ENCODE measurements around the gene AAMP. TPM values are rescaled to one million over a fixed set of nuclear protein-coding genes. Genes with fewer than 3 reads are reported as not detected.
"Not testable (repeated sequence)": the region's sequence is repeated elsewhere in the genome, so short reads cannot be mapped to it uniquely, and the experiment has no call there.

The AAMP gene
- polyA plus RNA-seq, 6 donors from 2014 or later, result 80.7 to 109 (median 96.4) TPM

DNA sequence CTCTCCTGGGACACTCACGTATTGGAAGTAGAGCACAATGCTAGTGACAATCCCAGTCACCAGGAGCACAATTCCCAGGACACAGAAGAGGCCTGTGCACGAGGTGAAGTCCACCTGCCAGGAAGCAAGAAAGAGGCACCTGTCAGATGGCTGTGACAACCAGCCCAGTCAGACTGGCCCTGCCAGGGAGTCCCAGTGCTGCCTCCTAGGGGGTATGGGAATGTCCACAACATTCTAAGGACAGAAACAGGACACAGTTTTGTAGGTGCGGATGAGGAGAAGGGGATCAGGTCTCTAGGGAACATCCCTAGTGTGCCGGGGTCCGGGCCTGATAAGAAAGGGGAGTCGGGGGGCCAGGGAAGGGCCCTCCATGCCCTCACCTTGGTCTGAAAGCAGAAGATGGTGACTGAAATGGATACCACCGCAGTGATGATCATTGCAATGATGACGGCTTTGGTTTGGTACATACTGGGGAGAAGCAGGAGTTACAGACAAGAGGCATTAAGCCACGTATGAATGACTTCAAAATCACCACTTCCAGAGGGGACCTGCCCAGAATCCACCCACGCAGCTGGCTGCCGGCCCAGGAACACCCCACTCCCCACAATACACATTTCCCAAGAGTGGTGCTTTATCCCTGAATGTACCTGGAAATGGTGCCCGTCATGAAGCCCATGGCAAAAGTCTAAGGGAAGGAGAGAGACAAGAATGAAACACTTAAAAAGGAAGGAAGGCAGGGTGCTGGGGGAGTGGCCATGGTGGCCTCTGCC lies 7.2 kb upstream of the AAMP start:
- Mint-ChIP-seq H3K27ac (peak overlapping the region; percentile 39 to 94 (median 77)), H3K9me3 (no peaks in the 10 kb centered on the region), H3K4me1 (peaks cover 39 to 75% (median 44%) of the 10 kb centered on the region in 3 donors), H3K27me3 (no peaks in the 10 kb centered on the region), H3K36me3 (peaks cover 6 to 30% of the 10 kb centered on the region in 2 donors), H3K4me3 (no peak overlapping the region)
- ATAC-seq (ENCODE audit: low read depth in 2 of 2) (no peak), DNase-seq (no peak)

DNA sequence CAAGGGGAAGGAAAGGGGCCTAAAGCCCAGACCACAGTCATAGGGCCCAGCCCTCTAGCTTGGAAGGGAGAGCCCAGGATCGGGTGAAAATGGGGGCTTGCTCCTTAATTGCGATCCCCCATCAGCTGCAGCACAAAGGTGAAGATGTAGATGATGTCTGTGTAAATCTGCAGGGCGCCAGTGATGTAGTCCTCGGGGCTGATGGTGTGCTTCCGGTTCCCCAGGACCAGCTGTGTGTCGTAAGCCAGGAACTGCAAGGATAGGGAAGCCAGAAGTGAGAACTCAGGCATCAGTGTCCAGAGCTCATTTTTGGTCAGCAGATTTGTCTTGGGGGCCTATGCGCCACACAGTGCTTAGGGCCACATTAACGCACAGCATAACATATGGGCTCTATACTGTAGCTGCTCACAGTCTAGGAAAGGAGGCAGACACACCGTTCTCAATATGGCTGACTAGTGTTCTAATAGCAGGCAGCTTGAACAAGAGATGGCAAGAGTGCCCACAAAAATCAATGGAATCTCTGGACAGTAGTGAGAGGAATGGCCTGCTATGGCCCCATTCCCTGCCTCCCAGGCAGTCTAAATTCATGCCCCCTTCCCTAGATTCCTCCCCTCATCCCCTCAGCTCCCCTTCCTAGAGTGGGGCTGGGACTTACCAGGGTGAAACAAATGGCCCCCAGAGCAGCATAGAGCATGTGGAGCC lies 5.6 kb upstream of the AAMP start:
- H3K4me1 Mint-ChIP-seq, result peaks cover 51 to 85% (median 57%) of the 10 kb centered on the region in 3 donors
- ATAC-seq (ENCODE audit: low read depth in 2 of 2), result no peak

DNA sequence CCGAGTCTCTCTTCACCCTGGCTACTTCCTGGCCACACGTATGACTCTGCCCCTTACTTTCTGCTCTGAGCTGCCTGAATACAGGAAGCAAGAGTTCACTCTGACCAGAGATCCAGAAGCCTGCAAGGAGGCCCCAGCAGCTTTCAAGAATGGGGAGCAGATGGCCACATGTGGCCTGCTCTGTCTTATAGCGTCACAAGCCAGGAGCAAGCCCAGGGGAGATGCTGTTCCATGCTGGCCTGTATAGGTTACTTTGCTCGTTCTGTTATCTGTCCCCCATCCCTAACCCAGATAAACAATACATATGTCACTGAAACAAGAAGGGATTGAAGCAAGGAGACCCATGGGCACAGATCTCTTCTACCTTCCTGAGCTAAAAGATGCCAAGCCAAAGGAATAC lies 4.6 kb upstream of the AAMP start:
- H3K27me3 Mint-ChIP-seq, result no peaks in the 10 kb centered on the region
- DNase-seq (no peak), ATAC-seq (ENCODE audit: low read depth in 2 of 2) (no peak)
- peaks cover 52 to 85% (median 64%) of the 10 kb centered on the region in 3 donors for H3K4me1 Mint-ChIP-seq
- H3K27ac Mint-ChIP-seq, result peak overlapping the region; percentile 20 to 94 (median 88)
- no peak overlapping the region for H3K4me3 Mint-ChIP-seq
- H3K9me3 Mint-ChIP-seq, result no peaks in the 10 kb centered on the region
- H3K36me3 Mint-ChIP-seq, result peaks cover 0 to 15% of the 10 kb centered on the region in 2 donors

More for the DNA sequence above, 5.6 kb upstream of the AAMP start:
- DNase-seq, result no peak
- Mint-ChIP-seq H3K4me3 (peak overlapping the region in 1 of 8 donors; percentile 26), H3K27me3 (no peaks in the 10 kb centered on the region), H3K36me3 (peaks cover 6 to 22% of the 10 kb centered on the region in 2 donors), H3K9me3 (no peaks in the 10 kb centered on the region), H3K27ac (peak overlapping the region in 4 of 6 donors; percentile 82 to 94 (median 90))

DNA sequence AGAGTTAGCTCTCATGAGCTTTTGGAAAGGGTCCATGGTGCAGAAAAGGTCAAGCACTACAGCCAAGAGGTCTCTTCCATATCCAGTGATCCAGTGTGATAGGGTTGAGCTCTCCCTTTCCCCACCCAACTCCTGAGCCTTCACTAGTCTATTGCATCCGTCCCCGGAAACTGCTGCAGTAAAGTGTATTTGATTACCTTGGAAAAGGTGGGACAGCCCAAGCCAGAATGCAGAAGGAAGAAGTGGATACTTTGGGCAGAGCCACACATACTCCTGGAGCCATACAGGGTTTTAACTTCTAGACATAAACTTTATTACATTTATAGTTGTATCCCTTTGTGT lies 3.9 kb upstream of the AAMP start:
- H3K4me3 Mint-ChIP-seq, result peak overlapping the region in 7 of 8 donors; percentile 36 to 85 (median 57)
- H3K27me3 Mint-ChIP-seq, result no peaks in the 10 kb centered on the region
- peaks cover 54 to 90% (median 72%) of the 10 kb centered on the region in 3 donors for H3K4me1 Mint-ChIP-seq
- peak overlapping the region; percentile 77 to 94 (median 91) for H3K27ac Mint-ChIP-seq
- DNase-seq, result no peak
- H3K36me3 Mint-ChIP-seq, result peaks cover 0 to 15% of the 10 kb centered on the region in 2 donors
- no peaks in the 10 kb centered on the region for H3K9me3 Mint-ChIP-seq
- no peak for ATAC-seq (ENCODE audit: low read depth in 2 of 2)

DNA sequence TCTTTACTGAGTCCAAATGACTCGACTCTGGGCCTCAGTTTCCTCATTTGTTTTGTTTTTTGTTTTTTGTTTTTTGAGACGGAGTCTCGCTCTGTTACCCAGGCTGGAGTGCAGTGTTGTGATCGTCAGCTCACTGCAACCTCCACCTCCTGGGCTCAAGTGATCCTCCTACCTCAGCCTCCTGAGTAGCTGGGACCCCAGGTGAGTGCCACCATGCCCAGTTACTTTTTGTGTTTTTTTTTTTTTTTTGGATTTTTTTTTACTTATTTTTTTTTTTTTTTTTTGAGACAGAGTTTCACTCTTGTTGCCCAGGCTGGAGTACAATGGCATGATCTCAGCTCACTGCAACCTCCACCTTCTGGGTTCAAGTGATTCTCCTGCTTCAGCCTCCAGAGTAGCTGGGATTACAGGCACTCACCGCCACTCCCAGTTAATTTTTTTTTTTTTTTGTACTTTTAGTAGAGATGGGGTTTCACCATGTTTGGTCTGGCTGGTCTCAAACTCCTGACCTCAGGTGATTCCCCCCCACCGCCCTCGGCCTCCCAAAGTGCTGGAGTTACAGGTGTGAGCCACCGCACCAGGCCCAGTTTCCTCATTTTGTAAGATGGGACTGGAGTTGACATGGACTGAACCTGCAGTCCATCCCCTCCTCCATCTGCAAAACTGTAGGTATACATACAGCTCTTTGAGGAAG lies 3.4 kb upstream of the AAMP start:
- not testable (repeated sequence) for H3K9me3 Mint-ChIP-seq; DNase-seq; H3K27me3 Mint-ChIP-seq; ATAC-seq (ENCODE audit: low read depth in 2 of 2)
- Mint-ChIP-seq H3K4me1 (peaks cover 53 to 89% (median 77%) of the 10 kb centered on the region in 3 donors), H3K36me3 (peaks cover 0 to 15% of the 10 kb centered on the region in 2 donors), H3K27ac (peak overlapping the region; percentile 77 to 94 (median 94)), H3K4me3 (peak overlapping the region; percentile 51 to 92 (median 78))

DNA sequence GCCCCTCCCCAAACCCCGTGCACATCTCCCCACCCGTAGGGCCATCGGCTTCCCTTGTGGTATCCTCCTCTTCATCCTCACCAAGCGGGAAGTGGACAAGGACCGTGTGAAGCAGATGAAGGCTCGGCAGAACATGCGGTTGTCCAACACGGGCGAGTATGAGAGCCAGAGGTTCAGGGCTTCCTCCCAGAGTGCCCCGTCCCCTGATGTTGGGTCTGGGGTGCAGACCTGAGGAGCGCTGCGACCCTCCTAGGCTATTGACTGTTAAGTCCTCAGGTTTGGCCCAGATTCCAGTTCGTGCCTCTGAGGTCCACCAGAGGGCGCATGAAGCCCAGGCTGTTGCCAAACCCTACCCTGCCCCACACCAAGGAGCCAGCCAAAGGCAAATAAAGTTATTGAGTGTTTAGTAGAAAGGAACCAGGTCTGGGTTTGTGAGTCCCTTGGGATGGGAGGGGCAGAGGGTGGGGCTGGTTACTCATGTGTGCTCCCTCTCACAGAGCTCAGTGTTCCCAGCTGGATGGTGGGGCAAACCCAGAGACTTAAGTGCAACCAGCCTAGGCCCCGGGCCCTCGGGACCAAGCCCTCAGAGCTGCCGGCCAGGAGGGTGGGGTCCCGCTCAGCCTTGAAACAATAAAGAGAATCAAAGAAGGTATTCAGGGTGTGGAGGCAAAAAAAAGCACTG lies 2.7 kb upstream of the AAMP start:
- DNase-seq, result peak; percentile 90
- peak; percentile 48 to 52 for ATAC-seq (ENCODE audit: low read depth in 2 of 2)
- H3K4me1 Mint-ChIP-seq, result peaks cover 51 to 85% (median 80%) of the 10 kb centered on the region in 3 donors
- H3K4me3 Mint-ChIP-seq, result peak overlapping the region; percentile 51 to 92 (median 84)
- H3K27me3 Mint-ChIP-seq, result no peaks in the 10 kb centered on the region
- peaks cover 0 to 12% of the 10 kb centered on the region in 2 donors for H3K36me3 Mint-ChIP-seq
- H3K27ac Mint-ChIP-seq, result peak overlapping the region; percentile 58 to 94 (median 92)
- H3K9me3 Mint-ChIP-seq, result no peaks in the 10 kb centered on the region

DNA sequence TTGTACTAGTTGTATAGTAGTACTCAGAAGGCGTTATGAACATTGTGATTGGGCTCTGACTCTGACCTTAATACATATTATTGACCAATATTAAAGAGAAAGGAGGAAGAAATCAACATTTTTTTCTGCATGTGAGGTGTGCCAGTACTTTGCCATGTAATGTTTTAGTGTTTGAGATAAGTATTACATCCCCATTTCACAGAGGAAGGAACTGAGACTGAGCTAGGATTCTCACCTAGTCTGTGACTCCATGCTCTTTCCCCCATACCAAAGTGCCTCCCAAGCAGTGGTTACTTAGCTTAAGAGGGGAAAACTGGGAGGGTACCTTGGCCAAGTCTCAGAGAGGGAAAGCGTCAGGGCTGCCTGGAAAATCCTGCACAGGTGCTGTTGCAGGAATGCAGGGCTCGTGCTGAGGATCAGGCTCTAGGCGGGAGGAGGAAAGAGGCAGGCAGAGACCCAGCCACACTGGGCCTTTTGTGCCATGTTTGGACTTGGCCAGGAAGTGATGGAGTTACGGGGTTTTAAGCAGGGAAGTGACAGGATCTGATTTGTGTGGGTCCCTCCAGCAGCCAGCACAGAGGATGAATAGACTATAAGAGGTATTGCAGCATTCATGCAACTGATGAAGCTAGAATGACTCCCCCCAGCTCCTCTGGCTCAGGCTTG lies 2.1 kb upstream of the AAMP start:
- Mint-ChIP-seq H3K27ac (peak overlapping the region in 5 of 6 donors; percentile 80 to 97 (median 93)), H3K27me3 (no peaks in the 10 kb centered on the region), H3K36me3 (peaks cover 6% of the 10 kb centered on the region in 2 donors), H3K4me3 (peak overlapping the region; percentile 85 to 99 (median 94)), H3K4me1 (peaks cover 58 to 87% (median 80%) of the 10 kb centered on the region in 3 donors), H3K9me3 (no peaks in the 10 kb centered on the region)
- ATAC-seq (ENCODE audit: low read depth in 2 of 2) (no peak), DNase-seq (no peak)

DNA sequence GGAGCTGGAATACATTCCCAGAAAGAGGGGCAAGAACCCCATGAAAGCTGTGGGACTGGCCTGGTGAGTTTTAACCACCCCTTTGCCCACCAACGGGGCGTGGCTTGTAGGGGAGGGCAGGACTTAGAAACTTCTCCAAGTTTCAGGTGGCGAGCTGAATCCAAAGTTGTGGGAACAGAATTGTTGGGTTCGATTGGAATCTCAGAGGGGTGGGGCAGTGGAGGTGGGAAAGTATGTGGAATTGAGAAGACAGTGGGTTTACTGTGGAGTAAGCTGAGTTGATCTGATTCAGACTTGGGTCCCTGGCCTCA lies 1.5 kb upstream of the AAMP start:
- no peaks in the 10 kb centered on the region for H3K9me3 Mint-ChIP-seq
- H3K36me3 Mint-ChIP-seq, result peaks cover under 1 to 6% of the 10 kb centered on the region in 2 donors
- ATAC-seq (ENCODE audit: low read depth in 2 of 2), result no peak
- H3K4me3 Mint-ChIP-seq, result peak overlapping the region; percentile 90 to 99 (median 96)
- H3K27me3 Mint-ChIP-seq, result no peaks in the 10 kb centered on the region
- no peak for DNase-seq
- peak overlapping the region in 3 of 6 donors; percentile 26 to 94 (median 94) for H3K27ac Mint-ChIP-seq
- peaks cover 63 to 84% (median 77%) of the 10 kb centered on the region in 3 donors for H3K4me1 Mint-ChIP-seq

DNA sequence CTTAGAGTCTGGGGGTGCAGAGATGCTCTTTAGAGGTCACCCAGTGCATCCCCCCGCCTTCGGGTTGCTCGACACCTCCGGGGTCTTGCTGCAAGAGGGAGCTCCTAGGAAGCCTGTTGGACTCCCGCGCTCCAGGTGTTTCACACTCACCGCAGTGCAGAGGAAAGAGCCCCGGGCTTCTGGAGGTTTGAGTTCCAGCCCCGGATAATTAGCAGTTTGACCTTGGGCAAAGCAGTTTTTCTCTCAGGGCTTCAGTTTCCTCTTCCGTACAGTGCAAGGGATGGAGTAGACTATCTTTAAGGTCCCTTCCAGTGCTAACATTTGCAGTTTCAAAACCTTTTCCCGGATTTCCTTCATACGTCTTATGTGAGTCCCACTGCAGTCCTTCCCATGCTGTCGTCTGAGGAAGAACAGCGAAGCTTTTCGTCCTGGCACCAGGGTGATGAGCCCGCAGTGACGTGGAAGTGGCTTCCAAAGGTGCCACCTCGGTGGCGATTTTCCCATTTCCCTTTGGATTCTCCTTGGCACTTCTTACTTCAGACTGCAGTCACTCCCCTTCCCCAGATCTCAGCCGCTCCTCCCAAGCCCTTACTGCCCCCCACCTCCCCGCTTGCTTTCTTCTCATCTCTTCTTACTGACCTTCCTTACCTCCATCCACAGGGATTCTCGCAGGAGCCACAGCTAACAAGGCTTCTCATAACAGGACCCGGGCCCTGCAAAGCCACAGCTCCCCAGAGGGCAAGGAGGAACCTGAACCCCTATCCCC lies 967 bp upstream of the AAMP start:
- Mint-ChIP-seq H3K27me3 (no peaks in the 10 kb centered on the region), H3K4me1 (peaks cover 65 to 79% (median 77%) of the 10 kb centered on the region in 3 donors), H3K4me3 (peak overlapping the region; percentile 90 to 99 (median 96)), H3K9me3 (no peaks in the 10 kb centered on the region), H3K36me3 (peaks cover 4 to 6% of the 10 kb centered on the region in 2 donors), H3K27ac (peak overlapping the region in 4 of 6 donors; percentile 94 to 98 (median 96))
- no peak for ATAC-seq (ENCODE audit: low read depth in 2 of 2)
- DNase-seq, result no peak

DNA sequence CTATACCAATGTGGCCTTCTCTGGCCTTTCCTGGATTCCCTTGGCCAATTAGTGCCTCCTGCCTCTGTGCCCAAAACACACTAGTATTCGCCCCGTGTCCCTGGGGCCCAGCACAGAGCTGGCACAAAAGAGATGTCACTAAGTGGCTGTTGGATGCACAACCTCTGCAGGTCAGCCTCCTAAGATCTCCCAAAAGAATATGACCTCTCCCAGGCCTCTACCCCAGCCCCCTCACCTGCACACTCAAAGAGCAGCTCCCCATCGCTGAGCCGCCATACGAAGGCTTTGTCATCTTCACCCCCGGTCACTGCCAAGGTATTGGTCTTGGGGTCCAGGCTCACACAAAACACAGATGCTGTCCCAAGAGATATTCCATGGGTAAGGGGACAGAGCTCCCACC lies 2.7 kb downstream of the AAMP start:
- DNase-seq (no peak), ATAC-seq (ENCODE audit: low read depth in 2 of 2) (no peak)
- H3K27me3 Mint-ChIP-seq, result no peaks in the 10 kb centered on the region
- peak overlapping the region in 3 of 6 donors; percentile 18 to 50 (median 33) for H3K27ac Mint-ChIP-seq
- peaks cover 54 to 68% (median 61%) of the 10 kb centered on the region in 3 donors for H3K4me1 Mint-ChIP-seq
- H3K4me3 Mint-ChIP-seq, result peak overlapping the region in 5 of 8 donors; percentile 7 to 99 (median 50)
- H3K9me3 Mint-ChIP-seq, result no peaks in the 10 kb centered on the region
- H3K36me3 Mint-ChIP-seq, result peaks cover 6 to 8% of the 10 kb centered on the region in 2 donors

DNA sequence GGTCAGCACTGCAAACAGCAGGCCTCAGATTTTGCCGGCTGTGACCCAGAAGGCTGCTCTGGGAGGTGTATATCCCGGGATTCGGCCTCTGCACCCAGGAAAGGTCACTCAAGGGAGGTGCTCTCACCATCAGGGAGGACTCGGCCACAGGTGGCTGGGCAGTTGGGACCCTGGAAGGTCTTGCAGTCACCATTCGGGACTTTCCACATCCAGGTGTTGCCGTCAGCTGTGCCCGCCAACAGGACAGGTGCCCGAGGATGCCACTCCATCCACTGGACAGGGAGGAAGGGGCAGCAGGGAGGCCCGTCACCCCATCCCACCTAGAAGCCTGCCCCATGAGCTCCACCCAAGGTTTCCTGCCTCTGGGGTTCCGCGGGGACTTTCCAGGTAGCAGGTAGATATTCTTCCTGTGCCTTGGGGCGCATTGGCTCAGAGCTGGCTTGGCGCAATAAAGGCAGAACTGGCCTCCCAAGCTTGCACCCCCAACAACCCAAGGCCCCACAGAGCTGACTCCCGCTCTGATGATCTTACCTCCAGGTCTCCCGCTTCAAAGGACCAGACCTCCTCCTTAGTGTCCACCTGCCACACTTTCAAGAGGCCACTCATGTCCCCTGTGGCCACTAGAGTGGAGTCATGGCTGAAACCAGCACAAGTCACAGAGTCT lies 3.5 kb downstream of the AAMP start:
- peaks cover 51 to 66% (median 61%) of the 10 kb centered on the region in 3 donors for H3K4me1 Mint-ChIP-seq
- DNase-seq (no peak), ATAC-seq (ENCODE audit: low read depth in 2 of 2) (no peak)
- H3K27ac Mint-ChIP-seq, result no peak overlapping the region
- H3K4me3 Mint-ChIP-seq, result peak overlapping the region in 2 of 8 donors; percentile 33 to 66
- no peaks in the 10 kb centered on the region for H3K27me3 Mint-ChIP-seq
- no peaks in the 10 kb centered on the region for H3K9me3 Mint-ChIP-seq
- peaks cover 6 to 8% of the 10 kb centered on the region in 2 donors for H3K36me3 Mint-ChIP-seq

Measured in naive B cell (primary cell).